Inferior parietal cortex (tissue), 1 donor: ENCODE data around the gene PRMT7.

Experiments used
- DNase-seq: peaks from one replicate; pipeline ENCODE4 v3.0.0-alpha.2; 2016; ENCODE audit errors: extremely low spot score

The PRMT7 gene

DNA sequence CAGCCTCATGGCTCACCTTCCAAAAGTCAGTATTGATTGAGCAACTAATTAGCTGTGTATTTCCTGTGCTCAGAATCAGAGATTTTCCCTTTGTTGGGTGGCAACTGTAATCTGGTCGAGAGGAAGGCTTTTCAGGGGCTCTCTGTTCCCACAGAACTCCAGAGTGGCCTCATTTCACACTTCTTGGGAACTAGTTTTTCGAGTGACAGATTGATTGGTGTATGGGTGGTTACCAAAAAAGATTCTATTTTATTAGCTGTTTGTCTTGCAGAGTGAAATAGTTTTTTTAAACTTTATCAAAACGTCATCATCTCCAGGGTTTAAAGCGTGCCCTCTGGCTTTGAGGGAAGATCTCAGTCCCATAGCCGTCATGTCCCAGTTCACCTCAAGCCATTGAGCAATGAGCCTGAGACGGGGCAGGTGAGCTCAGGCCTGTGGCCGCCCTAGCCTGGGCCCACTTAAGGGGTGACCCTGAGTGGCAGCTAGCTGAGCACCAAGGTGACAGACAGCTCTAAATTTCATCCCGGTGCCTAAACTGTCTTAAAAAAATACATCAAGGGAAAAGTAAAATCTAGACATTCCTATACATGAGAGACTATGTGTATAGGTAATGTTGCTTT lies 84.5 kb downstream of the PRMT7 start:
- no peak for DNase-seq

DNA sequence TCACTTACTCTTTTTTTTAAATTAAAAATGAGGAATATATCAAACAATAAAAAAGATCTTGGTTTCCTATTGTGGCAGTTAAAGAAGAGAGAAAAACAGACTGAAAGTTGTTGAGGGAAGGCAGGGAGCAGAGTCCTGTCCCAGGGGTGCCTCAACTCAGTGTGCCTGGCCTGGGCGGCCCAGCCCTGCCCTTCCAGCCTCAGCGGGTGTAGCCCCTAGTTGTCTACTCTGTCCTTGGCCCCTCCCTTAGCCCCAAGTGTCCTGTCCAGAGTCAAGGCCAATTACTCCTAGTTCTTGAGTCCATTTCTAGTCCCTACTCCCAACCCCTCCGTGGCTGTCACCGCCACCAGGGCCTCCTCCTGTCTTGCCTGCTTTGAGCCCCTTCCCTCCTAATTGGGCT lies 85.0 kb downstream of the PRMT7 start:
- DNase-seq, result no peak

DNA sequence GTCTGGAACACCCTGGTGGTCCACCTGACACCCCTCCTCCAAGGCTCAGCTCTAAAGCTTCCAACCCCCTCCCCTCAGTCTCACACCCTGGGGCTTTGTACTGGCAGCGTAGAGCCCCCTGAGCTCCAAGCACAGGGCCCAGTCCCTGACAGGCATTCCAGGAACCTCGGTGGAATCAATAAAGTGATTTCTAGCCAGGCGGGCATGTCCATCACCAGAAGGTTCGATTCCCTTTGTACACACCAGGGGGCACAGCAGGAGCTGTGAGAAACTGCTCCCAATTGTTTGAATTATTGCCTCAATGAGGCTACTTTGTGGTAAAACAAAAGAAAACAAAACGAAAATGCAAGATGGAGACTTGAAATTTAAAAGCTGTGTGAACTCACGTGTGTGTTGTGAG lies 85.7 kb downstream of the PRMT7 start:
- DNase-seq, result no peak

DNA sequence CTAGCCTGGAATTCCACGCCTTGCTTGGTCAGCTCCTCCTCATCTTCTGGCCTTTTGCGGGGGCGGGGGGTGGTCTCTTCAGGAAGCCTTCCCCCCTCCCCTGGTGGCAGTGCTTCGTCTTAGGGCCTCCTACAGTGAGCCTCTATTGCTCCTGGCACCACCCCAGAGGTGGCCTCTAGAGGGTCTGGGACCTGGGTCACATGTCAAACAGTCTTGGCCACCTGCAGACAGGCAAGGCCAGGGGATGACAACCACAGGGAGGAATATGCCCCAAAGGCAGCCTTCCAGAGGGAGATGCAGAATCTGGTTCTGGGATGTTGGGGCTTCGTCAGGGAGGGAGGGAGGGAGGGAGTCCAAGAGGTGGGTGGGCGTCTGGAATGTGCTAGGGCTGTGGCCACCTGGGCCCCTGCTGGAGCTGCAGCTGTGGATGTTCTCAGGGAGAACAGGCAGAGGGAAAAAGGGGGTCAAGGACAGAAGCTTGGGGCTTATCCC lies 86.9 kb downstream of the PRMT7 start:
- no peak for DNase-seq

DNA sequence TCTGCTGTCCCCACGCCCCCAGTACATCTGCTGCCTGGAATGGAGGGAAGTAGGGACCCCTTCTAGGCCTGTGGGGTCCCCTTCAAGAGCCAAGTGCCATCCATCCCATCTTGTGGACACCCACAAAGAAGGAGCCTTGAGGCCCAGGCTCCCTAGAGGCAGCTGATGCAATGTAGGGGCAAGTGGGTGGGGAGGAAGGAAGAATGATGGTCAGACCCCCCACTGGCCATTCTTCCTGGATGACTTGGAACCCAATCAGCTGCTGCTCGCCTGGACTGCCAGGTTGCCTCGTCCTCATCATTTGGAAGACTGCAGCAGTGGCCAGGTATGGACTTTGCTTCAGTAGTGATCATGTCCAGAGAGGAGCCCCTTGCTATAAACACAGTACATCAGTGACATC lies 88.6 kb downstream of the PRMT7 start:
- no peak for DNase-seq

DNA sequence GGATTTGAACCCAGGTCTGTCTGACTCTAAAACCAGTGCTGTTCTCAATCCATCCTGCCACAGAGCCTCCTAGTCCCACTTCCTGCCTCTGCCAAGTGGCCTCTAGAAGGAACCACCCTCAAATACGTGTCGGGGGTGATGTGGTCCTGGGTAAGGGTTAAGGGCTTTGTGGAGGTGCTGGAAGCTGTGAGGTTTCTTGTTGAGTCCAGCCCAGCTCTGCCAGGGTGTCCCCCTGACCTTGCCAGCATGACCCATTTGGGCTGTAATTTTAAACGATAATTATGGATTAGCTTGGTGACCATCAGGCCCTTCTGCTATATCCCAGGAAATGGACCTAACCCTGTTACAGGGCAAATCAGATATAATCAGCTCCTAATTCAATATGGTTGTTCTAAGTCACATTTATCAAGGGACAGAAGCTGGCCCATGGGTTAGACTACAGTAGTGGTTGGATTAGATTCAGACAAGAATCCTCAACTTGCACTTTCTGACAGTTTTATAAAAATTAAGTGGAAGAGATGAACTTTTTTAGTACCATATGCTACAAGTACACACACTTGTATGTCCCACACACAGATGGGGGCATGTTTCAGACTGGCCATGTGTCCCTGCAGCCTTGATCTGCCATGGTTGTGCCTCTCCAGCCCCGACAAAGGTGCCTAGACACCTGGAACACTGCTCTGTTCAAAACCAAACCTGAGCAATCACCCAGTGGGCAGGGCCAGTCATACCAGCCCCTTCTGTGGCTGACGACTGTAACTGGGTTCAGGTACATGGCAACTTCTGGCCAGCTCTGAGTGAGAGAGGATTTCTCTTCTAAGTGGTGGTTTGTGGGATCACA lies 89.5 kb downstream of the PRMT7 start:
- DNase-seq, result no peak

DNA sequence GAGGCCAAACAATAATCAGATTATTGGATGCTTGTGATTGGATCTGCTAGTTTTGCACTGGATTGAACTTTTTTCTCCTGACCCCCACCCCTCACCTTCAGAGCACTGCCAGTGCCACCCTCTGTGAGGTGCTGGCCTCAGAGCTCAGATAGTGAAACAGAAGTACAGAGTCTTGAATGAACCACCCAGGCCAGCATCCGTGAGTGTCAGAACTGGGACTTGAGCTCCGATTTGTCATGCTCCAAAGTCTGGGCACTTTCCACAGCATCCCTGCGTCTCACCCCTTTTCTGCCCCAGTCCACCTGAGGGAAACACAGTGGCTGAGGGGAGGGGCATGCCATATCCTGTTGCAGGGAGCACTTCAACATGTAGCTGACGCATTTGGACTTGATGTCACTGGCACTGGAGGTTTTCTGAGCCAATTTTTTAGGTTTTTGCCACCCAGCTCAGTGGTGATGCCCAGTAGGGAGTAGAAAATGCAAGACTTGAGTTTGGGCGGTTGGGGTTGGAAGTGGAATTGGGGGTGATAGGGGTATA lies 90.2 kb downstream of the PRMT7 start:
- DNase-seq, result no peak

DNA sequence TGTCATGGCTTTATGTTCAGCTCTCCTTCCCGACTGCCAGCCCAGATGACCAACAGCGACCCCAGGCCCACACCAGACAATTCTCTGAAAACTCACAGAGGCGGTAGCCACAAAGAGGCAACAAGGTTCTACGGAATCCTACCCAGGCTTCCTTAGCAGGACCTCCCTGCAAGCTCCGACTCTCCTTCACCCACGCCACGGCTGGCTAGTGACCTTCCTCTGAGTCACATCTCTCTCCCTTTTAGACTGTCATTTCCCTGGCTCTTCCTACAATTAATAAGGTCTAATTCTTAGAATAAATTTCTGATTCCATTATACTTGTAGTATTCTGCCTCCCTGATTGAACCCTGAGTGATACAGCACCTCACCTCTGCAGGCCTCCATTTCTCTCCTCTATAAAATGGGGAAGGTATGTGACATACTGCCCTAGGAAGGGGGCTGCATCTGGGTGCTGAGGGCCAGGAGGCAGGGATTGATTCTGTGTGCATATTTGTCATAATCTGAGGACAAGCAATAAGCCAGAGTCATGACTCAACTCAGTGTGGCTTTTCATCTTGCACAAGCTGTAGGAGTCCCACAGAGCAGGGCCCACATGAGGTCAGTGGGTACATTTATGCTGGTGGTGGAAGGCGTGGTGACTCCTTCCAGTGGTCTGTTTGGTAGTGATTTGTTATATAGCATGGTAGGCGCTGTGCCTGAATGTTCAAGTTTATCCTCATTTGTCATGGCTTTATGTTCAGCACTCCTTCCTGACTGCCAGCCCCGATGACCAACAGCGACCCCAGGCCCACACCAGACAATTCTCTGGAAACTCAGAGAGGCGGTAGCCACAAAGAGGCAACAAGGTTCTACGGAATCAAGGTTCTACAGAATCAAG lies 91.3 kb downstream of the PRMT7 start:
- no peak for DNase-seq

DNA sequence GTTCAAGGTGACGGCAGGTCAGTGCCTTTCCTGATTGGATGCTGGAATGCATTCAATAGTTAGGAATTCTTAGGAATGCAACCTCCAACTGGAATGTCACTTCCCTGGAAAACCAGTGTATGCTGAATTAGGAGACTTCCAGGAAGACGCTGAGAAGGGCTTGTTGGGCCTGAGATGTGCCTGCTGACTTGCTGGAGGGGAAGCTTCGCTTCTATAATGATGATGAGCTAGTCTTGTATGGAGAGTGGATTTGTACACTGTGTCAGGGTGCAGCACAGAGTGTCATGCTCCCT lies 91.9 kb downstream of the PRMT7 start:
- DNase-seq, result no peak

DNA sequence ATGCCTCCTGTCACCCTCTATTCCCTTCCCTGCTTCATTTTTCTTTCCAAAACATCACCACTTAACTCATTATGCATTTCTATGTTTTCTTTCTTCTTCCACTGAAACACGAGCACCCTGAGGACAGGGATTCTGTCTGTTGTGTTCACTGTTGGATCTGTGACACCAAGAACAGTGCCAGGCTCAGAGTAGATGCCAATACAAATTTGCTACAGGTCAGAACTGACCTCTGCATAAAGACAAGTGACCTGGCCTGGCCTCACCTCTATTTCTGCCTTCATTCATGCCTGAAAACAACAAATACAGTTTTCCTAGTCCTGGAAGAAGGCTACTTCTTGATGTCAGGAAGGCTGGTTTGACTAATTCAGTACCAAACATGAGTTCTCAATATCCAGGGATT lies 92.4 kb downstream of the PRMT7 start:
- no peak for DNase-seq

DNA sequence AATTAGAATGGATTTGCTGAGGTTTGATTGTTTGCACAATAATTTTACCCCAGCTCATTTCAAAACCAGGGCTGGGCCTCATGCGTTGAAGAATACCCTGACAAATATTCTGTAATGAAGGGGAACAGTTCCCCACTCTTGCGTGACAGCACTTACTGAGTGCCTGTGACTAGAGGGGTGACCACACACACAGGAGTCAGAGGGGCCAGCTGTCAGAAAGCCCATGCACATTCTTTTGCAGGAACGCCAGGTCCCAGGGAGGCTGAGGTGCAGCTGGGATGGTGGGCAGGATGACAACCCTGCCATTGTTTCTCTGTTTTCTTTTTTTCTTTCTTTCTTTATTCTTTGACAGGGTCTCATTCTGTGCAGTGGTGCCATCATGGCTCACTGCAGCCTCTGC lies 92.9 kb downstream of the PRMT7 start:
- no peak for DNase-seq

DNA sequence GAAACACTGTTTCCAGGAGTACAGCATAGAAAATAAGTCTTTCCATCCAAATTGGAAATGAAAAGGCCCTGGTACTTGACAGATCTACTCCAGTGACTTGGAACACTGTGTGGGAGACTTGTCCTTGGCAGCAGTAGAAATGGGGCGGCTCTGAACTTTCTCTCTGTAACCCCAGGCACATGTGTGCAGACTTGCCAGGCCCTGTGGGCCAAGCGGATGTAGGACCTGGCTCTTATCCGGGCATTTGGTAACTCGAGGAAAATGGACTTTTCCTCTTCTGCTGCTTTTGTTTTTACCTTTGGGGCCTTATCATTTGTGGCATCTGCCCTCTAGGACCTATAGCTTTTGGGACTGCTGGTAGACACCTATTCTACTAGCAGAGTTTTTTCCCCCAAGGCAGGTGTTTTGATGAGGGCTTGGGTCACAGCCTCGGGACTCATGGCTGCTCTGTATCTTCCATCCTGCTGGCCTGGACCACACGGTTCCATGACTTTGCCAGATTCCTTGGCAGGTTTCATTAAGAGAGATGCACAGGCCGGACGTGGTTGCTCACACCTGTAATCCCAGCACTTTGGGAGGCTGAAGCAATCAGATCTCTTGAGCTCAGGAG lies 94.0 kb downstream of the PRMT7 start:
- no peak for DNase-seq

DNA sequence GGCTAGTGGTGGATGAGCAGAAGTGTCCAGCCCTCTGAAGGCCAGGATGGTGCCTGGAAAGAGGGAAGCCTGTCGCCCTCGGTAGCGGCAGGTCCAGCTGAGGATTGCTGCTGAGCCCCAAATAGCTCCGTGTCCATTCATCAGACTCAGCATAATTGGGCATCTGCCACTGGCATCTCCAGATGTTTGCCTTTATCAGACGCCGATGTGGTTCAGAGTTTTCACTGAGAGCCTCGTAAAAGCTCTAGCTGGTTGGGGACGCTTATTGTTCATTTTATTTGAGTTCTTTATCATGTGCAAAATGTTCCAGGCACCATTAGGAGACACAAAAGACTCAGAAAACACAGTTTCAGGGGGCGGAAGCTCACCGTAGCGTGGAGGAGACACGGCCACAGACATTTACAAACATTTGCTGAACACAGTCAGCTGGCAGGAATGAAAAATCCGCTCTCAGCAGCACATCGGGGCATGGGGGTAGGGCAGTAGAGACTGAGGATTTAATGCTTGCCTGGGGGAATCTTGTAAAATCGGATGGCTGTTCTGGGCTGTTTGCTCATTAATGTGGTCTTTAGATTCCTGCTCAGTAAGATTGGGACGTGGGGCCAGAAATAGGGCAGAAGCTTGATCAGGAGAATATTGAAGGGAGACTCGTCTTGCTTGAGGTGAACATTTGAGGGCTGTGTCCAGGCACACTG lies 95.8 kb downstream of the PRMT7 start:
- peak; percentile 15 for DNase-seq
